HG02884 (cell line): Measurements from ENCODE around the gene PRDM16.
"Not testable (repeated sequence)": the region's sequence is repeated elsewhere in the genome, so short reads cannot be mapped to it uniquely, and the experiment has no call there.

ENCODE experiments used
- ATAC-seq: cut with Tn5 transposase; IDR thresholded peaks from one replicate; pipeline ENCODE4 v1.9.1; 2021; ENCODE audit warnings: mild to moderate bottlenecking, moderate library complexity; ENCODE audit not compliant: unreplicated experiment

The PRDM16 gene

DNA sequence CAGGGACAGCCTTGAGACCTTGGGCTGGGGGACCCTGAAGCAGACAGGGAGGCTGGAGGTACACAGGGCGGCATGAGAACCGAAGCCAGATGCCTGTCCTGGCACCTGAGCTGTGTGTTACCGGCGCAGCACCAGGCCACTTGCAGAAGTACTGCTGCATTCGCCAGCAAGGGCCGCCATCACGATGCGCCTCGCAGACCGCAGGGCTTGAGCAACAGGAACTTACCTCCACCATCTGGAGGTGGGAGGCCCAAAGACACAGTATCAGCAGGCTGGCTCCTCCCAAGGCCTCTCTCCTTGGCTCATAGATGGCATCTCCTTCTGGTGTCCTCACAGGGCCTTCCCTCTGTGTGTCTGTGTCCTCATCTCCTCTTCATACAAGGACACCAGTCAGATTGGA lies 90.1 kb downstream of the PRDM16 start:
- ATAC-seq = no peak

DNA sequence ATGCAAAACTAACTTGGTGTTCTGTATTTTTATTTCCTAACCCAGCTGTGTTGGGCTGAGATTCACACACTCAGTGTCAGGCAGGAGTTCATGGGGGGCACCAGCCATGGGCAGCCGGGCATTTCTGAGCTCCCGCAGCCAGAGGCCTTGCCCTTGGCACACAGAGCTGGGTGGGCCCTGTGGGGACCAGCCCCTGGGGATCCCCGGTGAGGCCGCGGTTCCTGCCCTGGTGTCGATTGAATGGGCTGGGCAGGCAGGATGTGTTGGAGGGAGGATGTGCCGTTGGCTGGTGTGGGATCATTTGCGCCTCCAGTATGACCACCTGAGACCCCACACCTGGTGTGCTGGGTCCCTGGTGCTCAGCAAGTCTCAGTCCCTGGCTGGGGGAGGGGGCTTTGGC lies 91.0 kb downstream of the PRDM16 start:
- no peak for ATAC-seq

DNA sequence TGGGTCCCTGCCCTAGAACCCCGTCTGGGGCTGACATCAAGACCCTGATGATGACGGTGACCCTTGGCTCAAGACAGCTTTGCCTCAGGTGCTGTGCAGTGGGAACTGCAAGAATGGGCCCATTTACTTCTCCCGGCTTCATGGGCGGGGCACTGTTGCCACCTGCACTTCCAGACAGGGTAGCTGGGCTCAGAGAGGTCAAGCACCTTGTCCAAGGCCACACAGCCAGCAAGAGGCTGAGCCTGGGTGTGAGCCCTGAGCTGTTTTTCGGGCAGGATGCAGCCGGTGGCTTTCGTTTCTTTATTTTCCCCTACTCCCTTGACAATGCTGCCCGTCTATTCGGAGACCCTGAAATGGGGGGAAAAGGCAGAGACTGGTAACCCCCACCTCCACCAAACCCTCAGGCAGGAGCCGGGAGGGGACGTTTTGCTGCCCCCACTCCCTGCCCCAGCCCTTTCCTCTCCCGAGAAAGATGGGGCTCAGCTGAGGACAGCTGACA lies 91.7 kb downstream of the PRDM16 start:
- no peak for ATAC-seq

DNA sequence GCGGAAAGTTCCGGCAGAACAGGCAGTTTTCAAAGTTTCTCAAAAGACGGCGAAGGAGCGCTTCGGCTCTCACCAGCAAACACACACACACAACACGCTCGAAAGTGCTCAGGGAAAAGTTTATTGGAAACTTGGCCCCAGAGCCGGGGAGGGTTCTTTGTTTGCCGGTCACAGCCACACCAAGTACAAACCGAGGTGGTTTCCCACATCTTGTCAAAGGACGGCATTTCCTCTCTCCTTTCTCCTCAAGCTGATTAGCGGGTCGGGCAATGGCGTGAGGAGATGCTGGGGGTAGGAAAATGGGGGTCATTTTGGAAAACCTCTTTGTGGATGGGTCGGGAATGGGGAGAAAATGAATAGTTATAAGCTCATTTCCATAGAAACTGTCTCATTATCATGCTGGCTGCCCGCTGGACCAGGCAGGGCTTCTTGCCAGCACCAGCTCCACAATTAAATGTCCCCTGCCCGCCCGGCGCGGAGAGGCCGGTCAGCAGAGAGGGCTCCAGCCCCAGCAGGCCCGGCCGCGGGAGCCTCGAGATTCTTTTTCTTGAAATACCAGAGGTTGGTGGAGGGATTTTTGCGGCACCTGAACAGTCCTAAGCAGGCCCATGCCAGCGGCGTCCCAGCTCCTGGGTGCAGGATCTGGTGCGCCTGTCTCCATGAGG lies 92.3 kb downstream of the PRDM16 start:
- no peak for ATAC-seq

DNA sequence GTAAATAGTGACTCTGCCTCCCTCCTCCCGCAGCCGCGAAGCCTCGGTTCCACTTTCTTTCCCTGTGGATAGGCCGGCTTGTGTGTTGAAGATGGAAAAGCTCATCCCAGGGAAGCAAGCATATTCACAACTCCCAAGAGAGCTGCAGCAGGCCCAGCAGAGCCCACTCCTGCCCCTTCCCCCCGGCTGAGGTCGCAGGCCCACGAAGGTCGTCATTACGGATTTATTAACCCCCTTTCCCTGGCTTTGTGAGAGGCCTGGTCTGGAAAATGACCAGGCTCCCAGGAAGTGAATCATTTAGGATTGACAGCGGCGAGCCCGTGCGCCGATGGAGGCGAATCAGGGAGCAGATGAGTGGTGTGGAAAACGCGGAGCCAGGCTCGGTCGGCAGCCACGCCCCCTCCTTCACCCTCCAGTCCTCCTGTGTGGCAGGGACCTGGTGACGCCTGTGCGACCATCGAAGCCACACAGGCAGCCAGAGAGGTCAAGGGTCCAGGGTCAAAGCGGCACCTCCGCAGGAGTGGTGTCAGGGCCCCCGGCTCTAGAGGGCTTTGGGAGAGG lies 93.4 kb downstream of the PRDM16 start:
- no peak for ATAC-seq

DNA sequence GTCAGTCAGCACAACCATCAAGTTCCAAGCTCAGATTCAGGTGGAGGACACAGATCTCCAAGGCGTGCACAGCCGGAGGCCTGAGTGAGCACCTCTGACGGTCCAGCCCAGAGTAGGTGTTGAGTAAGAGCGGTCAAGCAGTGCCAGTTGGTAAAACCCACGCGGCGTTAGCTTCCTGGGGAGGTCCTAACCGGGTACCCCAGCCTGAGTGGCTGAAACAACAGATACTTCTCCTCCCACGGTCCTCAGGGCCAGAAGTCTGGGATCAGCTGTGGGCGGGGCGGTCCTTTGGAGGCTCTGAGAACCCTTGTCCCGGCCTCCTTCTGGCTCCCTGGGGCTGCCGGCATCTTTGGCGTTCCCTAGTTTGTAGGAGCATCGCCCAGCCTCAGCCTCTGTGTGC lies 94.4 kb downstream of the PRDM16 start:
- ATAC-seq = no peak

DNA sequence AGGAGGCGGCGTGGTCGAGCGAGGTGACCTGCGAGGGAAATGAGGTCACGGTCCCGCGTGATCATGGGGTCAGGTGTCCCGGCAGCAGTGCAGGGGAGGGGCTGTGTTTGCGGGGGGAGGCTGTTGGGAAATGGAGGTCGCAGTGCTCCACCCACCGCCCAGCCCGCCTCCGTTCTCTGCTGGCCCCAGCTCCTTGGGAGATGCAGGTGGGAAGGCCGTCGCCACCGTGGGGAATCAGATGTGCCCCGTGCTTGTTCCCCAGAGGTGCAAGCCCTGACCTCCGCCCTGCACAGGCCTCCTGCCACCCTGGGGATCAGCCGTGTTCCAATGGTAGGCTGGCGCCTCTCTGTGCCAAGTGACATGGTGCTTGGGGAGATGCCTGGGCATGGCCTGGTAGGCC lies 95.7 kb downstream of the PRDM16 start:
- no peak for ATAC-seq

DNA sequence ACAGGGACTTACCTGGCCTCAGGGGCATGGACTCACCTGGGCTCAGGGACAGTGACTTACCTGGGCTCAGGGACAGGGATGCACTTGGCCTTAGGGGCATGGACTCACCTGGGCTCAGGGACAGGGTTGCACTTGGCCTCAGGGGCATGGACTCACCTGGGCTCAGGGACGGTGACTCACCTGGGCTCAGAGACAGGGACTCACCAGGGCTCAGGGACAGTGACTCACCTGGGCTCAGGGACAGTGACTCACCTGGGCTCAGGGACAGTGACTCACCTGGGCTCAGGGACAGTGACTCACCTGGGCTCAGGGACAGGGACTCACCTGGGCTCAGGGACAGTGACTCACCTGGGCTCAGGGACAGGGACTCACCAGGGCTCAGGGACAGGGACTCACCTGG lies 96.2 kb downstream of the PRDM16 start:
- ATAC-seq = not testable (repeated sequence)

DNA sequence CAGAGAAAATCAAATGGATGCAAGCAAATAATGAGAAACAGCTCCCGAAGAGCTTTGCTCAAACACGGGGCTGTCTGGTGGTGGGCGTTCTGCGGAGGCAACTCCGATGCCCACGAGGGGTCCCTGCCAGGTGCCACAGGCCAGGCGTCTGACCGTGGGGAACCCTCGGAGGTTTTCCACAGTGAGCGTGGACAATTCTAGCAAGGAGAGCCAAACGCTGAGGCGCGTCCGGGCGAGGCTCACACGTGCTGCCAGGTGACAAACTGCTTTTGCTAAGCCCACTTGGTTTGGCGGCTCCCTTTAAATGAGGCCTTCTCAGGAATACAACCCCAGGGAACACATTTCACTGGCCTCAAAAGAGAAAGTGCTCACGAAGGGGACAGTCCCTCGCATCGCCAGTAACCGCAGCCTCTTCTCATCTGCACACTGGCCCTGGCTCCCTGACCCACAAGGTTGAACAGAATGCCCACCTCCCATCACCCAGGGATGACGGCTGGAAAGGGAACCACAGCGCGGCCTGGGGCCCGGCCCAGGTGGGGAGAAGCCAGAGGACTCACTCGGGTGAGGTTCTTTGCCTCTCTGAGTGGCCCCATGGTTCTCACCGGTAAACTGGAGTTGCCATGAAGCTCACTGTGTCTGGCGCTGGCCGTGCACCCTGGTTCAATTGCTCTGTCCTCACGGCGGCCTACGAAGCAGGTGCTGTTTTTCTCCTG lies 97.4 kb downstream of the PRDM16 start:
- no peak for ATAC-seq

DNA sequence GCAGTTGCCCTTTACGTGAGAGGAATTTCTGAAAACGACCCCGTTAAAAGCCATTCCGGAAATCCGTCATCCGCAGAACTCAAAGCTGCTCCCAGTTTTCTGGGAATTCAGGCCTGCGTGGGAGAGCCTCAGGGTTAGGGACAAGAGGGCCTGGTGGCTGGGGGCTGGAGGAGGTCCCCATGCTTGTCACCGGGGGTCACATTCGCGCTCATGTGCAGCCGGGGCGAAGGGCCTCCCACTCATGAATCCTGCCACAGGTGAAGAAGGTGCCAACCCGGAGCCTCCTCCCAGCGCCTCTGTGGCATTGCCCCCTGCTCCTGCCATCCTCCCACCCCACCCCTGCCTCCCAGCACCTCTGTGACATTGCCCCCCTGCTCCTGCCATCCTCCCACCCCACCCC lies 98.3 kb downstream of the PRDM16 start:
- no peak for ATAC-seq

DNA sequence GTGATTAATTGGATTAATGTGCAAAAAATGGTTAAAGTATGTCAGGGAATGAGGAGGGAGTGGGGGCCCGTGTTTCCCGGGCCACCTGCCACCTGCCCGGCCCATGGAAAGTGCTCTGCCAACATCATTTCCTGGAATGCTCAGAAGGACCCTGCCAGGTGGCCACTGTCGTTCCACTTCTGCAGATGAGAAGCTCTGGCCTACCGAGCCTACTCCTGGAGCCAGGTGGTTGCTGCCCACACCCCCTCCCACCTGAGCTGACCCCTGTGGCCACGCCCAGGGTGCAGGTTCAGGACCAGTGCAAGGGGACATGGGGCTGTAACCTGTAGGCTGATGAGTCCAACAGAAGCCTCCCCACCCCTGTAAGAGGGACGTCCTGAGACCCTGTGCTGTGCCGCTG lies 99.7 kb downstream of the PRDM16 start:
- ATAC-seq = no peak

DNA sequence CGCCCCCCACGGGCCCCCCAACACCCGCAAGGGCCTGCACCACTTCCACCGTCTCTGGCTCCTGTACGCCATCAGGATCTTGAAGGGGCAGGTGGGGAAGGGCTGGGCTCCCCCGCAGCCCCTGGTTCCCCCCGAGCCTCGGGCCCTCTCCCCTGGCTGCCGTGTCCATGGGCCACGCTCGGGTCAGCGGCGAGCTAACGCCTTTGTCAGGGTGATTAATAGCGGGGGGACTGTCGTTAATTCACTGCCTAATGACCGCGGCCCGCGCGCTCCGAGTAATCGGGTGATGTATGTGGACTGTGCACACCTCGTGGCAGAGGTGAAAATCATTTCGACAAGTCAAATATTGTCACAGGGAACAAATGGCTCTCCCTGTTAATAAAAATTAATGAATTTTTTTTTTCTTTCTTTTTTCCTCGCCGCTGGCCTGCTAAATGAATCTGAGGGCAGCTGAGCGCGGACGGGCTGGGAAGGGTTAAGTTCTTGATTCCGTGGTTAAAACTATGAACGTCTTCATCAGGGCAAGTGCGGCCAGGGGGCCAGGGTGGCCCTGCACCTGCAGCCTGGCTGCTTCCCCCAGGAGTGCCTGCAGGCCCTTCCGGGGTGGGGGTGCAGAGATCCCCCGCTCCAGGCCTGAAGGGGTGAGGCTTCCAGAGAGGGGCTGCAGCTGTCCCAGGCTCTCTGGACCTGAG lies 100.8 kb downstream of the PRDM16 start:
- ATAC-seq = no peak

DNA sequence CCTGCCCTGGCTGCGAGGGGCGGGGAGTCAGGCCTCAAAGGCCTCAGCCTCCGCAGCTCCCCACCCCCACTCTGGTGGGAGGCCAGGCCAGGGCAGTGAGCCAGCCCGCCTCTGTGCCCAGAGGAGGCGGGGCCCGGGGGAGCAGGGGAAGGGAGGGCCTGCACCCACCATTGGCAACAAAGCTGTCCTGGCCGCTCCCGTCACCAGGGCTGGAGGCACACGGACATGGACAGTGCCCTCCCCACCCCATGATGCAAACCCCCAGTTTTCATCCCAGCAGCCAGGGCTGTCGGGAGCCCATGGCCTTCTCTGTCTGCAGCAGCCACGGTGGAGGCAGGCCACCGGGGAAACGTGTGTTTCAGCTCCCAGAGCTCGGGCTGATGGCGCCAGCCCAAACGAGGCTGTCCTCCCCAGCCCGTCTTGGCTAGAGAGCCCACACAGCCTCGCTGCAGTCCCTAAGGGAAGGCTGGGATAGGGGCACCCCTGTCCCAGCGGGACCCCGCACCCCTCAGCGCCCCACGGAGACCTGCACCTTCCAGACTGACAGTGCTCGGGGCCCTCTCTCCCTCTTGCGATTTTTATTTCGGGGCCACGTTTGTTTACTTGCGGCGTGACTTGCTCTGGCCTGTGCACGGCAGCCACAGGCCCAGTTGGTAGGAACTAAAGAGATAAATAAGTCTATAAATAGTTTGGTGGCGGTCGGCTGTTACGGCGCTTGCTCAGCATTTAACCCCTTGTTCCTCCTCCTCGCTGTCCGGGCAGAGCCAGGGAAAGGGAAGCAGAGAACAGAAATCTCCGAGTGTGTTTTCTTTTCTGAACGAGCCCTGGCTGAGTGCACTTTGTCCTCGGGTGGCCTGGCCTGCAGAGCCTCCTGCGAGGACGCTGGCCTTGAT lies 101.8 kb downstream of the PRDM16 start:
- no peak for ATAC-seq

DNA sequence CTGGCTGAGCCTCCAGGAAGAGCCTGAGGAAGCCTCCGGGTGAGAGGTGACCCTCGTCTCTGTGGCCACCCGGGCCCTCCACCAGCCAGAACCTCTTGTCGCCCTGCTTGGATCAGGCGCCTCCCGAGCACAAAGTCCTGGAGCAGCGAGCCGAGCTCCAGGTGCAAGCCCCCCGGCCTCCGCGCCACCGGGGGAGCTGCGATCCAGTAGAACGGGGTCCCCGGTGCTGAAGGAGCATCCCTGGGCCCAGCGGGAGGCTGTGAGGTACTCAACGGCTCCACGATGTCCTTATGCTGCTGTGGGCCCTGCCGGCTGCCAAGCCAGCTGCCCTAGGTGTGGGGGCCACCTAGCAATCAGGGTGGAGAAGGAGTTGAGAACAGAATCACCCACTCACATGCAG lies 102.8 kb downstream of the PRDM16 start:
- ATAC-seq = no peak

DNA sequence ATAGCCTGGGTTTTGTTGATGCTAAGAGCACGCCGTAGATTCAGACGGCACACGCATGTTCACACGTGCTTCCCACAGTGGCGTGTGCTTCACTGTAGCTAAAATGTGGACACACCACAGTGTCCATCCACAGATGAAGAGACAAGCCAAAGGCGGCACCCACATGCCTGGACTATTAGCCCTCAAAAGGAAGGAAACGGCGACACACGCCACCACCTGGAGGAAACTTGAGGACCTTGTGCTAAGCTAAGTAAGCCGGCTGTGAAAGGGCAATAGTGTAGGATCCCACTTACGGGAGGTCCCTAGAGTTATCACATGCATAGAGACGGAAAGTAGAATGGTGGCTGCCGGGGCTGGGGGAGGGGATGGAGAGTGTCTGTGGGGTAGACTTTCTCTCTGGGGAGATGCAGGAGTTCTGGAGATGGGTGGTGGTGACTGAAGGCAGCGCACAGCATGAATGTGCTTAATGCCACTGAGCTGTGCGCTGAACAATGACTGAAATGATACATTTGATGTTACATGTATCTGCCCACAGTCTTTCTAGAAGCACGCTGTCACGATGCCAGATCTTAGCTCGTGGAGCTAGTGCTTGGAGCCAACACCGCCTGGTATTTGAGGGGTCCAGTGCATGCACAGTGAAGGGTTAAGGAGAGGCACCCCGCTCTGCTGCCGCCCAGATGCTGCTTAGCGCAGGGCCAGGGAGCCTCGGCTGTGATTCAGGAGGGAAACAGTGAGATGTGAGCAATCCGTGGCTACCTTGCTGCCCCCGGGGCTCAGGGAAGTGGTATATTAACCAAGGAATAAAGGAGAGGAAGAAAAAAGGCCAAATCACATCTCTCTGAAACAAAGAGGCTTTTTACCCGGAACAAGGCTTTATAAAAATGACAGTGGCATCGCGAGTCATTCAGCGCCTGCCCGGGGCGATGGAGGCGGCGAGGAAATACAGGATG lies 103.7 kb downstream of the PRDM16 start:
- ATAC-seq = no peak

DNA sequence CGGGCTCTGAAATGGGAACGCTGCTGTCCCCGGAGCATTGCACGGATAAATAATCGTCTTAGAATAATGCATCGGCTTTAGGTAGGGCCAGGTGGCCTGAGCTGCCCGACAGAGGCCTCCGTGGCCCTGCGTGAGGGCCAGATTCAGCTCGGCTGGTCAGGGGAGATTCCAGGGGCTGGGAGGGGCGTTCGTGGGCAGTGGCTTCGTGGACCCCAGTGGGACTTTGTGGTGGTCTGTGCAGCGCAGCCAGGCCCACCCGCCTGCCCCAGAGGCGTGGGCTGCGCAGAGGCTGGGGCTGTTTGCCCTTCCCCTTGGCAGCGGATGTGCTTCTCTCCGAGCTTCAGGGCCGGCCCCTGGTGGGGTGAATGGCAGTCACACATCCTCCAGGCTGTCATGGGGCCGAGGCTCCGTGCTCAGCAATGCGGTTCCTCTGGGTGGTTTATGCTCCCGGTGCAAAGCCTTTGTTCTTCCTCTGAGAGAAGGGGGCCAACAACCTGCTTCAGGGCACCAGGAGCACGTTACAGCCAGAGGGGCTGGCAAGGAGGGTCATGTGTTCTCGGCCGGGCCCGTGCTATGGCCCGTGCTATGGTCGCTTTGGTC lies 104.5 kb downstream of the PRDM16 start:
- ATAC-seq = no peak

DNA sequence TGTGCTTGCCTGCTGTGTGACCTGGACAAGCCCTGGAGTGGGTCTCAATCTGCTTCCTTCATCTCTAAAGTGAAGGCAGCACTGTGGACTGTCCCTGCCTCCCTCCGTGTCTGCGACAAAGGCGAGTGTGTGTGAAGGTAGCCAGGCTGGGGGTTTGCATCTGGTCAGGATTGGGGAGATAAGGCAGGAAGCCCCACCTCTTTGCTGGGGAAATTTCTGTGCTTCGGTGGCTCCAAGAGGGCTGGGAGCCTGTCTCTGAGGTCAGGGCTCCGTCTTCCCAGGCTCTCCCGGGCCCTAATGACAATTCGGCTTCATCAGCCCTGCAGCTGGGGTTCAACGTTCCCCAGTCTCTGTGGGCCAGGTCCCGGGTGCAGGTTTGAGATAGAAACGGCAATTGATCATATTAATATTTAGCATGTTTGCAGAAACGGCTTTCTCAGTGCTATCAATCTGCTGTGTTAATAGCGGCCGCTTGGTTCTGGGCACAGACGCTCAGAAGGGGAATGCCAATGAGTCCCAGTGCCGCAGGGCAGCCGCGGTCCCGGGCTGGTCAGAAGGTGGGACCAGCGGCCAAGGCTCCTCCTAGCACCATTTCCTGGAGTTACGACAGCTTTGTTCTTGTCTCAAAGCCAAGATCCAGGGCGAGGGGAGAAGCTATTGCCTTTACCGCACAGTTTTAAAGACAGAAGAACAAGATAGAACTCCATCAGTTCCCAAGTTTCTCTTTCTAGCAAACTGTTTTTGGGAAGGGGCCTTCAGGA lies 105.7 kb downstream of the PRDM16 start:
- ATAC-seq = no peak

DNA sequence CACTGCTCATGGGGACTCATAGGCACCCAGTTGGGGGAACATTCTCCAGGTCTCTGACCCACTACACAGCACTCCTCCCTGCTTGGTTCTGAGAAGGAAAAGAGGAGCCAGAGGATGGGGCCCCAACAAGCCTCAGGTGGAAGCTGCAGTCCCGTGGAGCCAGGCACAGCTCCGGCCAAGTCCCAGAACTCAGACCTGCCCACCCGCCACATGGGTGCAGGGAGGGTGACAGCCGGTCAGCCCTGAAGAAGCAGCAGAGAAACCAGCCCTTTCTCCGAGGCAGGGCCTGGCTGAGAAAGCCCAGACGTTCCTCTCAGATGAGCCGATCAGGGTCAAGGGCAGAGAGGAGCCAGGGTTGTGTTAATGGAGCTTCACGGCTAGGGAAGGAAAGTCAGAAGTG lies 106.5 kb downstream of the PRDM16 start:
- ATAC-seq = no peak
